ENCODE measurements around the gene PRRG2.
A peak's percentile ranks its signal among the peaks of the same experiment; 100 is the strongest.
"Not testable (repeated sequence)": the region's sequence is repeated elsewhere in the genome, so short reads cannot be mapped to it uniquely, and the experiment has no call there.

PRRG2 gene

DNA sequence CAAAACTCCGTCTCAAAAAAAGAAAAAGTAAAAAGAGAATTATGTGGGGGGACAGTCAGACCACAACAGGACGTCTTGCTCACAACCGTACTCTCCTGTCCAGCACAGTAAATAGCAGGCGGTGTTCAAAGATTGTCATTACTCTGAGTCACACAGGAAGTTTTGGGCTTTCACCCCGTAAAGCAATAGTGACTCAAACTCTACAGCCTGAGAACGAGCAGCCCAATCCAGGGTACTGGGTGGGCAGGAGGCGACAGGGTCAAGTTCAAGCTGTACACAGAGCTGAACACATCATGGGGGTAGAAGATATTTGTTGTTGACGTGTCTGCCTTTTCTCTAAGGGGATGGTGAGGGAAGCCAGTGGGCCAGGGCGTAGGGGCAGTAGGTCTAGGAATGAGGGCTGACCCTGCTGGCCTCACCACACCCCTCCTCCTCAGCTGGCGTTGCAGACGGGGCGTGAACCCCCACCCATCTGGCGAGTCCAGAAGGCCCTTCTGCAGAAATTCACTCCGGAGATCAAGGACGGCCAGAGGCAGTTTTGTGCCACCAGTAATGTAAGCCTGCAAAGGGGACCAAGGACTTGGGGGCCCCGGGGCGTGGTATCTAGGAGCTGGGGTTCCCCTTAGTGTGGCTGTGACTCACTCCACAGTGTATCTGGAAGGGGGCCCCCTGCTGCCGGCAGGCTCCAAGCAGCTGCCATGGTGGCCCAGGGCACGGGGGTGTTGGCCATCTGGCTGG is 33.1 kb downstream of the PRRG2 start:
- no peak for DNase-seq

DNA sequence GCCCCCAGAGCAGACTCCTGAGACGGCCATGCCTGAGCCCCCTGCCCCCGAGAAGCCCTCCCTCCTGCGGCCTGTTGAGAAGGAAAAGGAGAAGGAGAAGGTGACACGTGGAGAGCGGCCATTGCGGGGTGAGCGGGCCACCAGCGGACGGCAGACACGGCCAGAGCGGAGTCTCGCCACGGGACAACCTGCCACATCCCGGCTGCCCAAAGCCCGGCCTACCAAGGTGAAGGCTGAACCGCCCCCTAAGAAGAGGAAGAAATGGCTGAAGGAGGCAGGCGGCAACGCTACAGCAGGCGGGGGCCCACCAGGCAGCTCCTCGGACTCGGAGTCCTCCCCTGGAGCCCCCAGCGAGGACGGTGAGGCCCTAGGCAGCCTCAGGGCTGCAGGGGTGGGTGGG is 34.7 kb downstream of the PRRG2 start:
- DNase-seq, result no peak

DNA sequence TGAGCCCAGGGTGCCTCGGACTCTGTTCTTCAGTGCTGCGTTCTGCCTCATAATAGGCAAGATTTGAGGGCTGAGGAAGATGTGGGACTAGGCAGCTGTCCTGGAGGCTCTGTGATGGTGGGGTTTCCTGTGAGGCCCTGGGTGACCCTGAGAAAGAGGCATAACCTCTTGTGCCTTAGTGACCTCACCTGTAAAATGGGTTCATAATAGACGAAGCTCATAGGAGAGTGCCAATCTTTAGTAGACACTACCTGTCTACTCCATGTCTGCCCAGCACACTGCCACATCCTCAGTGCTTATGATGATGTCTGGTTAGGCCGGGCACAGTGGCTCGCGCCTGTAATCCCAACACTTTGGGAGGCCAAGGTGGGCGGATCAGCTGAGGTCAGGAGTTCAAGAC is 35.4 kb downstream of the PRRG2 start:
- no peak for DNase-seq

DNA sequence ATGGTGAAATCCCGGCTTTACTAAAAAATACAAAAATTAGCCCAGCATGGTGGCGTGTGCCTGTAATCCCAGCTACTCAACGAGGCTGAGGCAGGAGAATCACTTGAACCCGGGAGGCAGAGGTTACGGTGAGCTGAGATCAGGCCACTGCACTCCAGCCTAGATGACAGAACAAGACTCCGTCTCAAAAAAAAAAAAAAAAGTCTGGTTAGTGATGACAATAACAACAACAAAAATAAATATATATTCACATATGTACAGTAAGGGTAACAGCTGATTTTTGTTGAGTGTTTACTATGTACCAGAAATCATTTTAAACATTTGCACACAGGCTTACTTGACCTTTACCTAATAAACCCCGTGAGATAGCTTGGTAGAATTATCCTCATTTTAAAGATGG is 35.8 kb downstream of the PRRG2 start:
- DNase-seq, result no peak

DNA sequence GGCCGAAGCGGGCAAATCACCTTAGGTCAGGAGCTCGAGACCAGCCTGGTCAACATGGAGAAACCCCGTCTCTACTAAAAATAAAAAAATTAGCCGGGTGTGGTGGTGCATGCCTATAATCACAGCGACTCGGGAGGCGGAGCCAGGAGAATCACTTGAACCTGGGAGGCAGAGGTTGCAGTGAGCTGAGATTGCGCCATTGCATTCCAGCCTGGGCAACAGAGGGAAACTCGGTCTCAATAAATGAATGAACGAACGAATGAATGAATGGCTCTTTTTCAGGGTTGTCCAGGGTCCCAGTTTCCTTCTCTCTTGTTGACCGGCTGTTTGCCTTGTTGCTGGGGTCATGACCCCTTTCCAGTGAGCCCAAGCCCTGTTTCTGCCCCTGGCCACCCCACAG is 36.7 kb downstream of the PRRG2 start:
- DNase-seq, result not testable (repeated sequence)

DNA sequence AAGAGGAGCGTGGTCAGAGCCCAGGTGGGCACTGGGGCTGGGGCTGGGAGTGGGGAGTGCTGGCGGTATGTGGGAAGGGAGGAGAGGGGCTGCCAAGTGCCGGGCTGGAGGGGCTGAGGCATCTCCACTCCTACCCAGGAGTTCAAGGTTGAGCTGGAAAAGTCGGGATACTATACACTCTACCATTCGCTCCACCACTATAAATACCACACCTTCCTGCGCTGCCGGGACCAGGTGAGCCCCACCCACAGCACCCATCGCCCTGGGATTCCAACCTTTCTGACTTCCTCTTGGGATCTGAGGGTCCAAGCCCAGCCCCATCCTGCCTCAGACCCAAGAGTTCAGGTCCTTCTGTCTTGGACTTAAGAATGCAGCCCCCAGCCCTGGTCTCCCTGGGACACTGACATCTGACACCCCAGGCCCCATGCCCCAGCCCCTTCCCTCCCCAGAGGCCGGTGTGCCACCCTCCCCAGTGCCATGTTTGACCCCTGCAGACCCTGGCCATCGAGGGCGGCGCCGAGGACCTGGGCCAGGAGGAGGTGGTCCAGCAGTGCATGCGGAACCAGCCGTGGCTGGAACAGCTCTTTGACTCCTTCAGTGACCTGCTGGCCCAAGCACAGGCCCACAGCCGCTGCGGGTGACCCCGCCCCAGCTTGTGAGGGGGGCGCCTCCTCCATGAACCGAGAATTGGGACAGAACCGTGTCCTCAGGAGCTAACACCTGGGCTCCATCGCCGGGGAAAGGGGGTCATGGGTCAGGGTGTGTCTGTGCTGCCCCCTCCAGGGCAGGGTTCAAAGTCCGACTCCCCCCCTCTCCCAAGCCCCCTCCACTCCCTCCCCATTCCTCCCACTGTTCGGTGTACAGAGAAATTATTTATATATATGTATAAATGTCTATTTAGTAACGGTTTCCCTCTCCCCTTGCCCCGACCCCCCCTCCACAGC is 44.1 kb downstream of the PRRG2 start:
- DNase-seq, result no peak

DNA sequence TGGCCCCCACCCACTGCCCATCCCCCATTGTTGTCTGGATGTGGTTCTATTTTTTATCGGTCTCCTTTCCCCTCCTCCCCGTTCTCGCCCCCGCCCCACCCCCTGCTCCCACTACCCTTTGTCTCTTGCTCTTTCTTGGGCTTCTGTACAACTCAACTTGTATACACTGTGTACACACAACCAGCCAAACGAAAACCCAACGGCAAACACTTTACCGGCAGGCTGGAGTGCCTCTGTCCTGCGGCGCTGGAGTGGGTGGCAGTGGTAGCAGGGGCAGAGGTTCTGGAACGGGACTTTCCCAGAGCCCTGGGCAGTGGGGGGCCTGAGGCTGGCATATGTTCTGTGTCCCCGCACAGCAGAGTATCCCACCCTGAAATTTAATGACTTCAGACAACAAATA is 45.1 kb downstream of the PRRG2 start:
- no peak for DNase-seq

DNA sequence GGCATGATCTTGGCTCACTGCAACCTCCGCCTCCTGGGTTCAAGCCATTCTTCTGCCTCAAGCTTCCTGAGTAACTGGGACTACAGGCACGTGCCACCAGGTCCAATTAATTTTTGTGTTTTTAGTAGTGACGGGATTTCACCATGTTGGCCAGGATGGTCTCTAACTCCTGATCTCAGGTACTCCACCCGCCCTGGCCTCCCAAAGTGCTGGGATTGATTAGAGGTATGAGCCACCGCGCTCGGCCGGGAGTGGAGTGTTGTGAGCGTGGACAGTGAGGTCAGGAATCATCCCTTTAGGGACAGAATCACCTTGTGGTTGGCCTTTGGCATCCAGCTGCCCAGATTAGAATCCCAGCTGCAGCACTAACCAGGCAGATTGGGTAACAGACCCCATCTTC is 48.5 kb downstream of the PRRG2 start:
- DNase-seq, result no peak

DNA sequence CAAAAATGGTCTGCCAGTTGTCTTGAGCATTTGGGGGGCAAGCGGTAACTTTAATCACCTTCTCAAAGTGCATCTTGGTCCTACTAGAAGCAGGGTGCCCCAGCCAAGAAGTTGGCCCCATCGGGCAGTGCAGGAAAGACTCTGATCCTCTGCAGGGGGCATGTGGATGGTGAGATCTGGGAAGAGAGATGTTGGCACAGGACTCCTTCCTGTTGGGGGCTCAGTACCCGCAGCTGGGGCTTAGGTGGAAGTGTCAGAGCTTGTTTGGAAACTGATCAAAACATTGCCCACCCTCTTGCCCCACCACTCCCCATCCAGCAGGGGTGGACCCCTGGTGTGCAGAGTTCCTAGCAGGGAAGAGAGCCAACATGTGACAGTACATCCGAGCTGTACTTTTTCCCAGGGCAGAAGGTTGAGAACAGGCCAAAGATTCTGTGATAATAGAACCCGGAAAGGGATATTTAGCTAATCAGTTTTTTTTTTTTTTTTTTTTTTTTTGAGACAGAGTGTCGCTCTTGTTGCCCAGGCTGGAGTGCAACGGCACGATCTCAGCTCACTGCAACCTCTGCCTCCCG is 50.0 kb downstream of the PRRG2 start:
- no peak for DNase-seq

DNA sequence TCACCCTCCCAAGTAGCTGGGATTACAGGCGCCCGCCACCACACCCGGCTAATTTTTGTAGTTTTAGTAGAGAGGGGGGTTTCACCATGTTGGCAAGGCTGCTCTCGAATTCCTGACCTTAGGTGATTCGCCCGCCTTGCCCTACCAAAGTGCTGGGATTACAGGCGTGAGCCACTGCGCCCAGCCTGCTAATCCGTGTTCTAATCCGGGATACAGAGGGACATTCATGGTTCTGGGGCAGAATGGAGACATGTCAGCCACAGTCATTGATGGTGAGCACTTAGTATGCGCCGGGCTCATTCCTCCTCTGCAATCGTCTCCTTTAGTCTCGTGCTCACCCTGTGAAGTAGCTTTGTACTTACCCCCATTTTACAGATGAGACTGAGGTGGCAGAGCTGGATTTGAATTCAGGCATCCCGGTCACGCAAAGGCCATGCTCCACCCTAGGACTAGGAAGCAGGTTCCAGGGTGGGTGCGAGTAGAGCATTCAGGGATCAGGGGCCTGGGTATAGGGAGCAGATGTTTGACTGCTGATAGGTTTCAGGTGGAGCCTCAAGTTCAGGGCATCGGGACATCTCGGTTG is 50.6 kb downstream of the PRRG2 start:
- no peak for DNase-seq

DNA sequence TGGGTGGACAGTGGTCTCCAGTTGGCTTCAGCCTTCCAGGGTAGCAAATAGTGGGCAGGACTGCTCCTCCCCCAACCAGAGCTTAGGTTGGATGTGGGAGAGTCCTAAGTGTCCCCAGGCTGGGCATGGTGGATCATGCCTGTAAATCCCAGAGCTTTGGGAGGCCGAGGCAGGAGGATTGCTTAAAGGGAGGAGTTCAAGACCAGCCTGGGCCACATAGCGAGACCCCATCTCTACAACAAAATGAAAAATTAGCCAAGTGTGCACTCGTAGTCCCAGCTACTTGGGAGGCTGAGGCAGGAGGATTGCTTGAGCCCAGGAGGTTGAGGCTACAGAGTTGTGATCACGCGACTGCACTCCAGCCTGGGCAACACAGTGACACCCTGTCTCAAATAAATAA is 51.5 kb downstream of the PRRG2 start:
- no peak for DNase-seq

DNA sequence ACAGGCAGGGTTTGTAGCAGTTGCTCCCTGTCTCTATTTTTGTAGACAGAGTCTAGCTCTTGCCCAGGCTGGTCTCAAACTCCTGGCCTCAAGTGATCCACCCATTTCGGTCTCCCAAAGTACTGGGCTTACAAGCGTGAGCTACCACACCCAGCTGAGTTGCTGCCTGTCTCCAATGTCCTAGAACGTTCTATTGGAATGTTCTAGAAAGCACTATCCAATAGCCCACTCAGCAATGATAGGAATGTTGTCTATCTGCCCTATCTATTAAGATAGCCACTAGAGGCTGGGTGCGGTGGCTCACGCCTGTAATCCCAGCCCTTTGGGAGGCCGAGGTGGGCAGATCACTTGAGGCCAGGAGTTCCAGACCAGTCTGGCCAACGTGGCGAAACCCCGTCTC is 52.2 kb downstream of the PRRG2 start:
- not testable (repeated sequence) for DNase-seq

DNA sequence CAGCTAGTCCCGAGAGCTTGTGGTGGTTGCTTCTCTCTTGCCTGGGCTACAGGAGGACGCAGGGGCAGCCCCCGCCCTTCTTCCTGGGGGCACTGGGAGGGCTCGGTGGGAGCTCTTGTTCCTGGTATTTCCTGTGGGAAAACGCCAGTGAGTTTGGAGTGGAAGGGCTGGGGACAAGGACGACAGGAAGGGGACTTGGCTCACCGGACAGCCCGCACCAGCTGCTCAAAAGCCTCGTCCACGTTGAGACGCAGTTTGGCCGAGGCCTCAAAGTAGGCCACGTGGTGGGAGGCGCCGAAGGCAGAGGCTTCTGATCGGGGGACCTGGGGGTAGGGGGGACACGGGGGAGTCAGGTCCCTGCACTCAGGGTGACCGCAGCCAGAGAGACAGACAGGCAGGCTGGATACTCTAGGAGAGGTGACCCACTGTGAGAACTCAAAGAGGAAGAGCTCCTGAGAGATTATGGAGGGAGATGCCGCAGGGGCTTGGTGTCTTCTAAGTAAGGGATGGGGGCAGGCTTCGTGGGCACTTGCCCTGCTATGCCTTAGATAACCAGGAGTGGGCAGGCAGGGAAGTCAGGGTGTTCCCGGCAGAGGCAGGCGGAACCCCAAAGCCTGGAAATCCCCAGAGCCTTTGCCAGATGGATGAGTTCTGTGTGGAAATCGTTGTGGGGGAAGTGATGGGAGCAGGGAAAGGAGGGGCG is 54.6 kb downstream of the PRRG2 start:
- no peak for DNase-seq

DNA sequence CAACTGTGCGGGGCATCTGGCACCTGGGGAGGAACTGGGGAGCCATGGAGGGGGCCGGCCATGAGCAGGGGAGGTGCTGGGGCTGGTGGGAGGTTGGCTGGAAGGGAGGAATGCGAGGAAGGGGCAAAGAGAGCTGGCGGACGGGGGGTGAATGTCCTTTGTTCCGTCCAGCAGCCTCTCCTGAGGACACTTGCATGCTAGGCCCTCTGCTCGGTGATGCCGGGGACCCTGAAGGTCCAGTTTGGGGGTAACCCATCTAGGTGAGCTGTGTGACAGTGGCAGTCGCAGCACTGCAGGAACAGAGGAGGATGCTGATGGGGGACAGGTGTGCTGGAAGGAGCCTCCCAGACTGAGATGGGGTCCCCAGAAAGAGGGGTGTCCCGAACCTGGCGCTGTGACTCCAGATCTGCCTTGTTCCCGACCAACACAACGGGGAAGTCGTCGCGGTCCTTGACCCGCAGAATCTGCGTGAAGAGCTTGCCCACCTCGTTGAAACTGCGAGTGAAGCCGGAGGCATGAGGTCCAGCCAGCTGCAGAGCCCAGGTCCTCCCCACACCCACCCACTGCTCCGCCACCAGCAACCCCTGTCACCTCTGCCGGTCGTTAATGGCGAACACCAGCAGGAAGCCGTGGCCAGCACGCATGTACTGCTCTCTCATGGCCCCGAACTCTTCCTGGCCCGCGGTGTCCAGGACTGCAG is 55.3 kb downstream of the PRRG2 start:
- DNase-seq, result no peak

DNA sequence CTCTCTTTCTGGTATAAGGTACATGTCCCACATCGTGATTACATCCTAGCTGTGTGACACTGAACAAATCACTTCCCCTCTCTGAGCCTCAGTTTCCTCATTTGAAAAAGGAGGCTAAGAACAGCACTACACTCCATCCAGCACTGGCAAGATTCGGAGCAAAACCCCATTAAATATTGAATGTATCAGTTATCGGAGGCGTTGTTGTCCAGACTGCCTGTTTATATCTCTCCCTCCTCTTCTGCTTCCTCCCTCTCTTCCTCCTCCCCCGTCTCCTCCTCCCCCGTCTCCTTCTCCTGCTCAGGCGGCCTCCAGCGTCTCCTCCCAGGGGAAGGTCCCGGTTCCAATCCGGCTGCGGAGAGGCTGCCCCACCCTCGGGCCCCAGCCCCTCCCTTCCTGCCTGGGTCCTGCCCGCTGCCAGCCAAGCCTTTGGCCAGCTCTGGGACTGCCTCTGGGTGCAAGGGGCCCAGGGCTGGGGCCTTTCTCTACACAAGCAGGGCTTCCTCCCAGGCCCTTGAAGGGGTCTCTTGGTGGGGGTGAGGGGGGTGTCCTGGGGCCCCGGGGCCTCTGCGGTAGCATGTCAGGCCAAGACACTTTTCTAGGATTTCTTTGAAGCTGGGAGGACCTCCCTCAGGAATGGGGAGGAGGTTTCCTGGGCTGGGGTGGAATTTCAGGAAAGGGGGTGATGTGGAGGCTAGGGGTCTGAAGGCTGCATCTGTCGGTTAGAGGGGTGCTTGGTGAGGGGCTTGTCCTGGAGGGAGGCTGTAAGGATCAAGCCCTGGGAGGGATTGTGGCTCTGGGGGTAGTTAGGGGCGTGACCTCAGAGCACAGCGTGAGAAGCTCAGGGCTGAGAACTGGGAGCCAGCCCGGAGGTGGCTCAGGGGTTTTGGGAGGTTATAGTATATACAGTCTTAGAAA is 57.0 kb downstream of the PRRG2 start:
- no peak for DNase-seq

DNA sequence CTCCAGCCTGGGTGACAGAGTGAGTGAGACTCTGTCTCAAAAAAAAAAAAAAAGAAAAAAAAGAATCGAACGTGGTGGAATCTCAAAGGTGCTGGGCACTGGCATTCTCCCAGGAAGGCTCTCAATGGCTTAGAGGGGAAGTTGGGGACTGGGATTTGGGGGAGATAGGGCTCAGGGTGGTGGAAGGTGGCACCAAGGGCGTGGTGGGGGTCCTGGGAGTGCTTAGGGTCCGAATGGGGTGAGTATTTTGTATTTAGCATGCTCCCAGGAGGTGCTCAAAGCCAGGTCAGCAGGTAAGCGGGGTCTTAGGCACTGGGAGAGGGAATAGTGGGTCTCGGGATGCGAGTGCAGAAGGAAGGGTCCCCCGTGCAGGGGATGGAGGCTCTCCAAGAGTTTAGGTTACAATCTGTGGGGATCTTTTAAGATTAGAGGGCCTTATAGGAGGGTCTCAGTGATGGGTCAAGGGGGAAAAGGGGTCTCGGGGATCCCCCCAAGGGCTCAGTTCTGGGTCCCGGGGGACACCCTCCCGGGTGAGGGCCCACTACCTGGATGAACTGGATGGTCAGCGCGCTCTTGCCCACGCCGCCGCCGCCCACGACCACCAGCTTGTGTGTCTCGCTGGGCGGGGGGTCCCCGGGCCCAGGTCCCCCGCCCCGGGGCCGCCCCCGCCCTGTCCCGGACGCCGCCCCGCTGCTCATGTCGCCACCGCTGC is 58.4 kb downstream of the PRRG2 start:
- no peak for DNase-seq

DNA sequence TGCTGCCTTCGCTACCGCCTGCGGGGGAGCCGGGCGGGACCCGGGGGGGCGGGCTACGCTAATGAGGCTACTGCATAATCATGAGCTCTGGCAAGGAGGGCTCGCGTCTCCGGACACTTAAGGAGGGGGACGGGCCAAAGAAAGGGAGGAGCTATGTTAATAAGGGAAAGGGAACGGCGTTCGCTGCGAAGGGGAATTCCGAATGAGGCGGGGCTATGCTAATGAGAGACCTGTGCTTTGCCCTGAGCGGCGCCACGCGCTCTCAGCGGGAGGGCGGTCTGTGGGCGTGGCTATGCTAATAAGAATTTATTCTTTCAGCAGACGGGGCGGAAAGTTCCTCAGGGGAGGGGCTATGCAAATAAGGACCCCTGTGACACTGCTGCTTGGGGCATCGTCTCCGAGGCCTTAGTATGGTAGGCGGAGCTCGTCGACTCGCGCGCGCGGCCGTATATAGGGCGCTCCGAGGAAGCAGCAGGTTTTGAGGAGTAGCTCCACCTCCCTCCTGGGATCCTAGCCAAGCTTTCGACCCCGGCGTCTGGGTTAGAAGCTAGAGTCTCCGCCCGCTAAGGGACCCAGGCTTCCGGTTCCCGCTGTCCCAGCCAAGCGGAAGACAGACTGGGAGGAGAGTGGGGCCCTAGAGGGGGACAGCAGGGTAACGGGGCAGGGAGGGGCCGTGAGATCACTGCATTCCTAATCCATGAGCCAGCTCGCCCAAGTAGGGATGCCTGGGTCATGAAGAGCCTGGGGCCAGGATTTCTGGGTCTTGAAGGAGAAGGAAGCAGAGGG is 59.2 kb downstream of the PRRG2 start, which contains the start of gene RRAS:
Gene RRAS (minus strand): TSS at position 31 of the 786 bp plus-strand sequence. CDS start 45 bp downstream, outside the sequence.
- peak; percentile 100 for DNase-seq

Data from activated naive CD4-positive, alpha-beta T cell treated with anti-CD3 and anti-CD28 coated beads, Interleukin-2, amount 50 U/mL, for 16 hours (primary cell).